GM21381 (cell line): ENCODE results near the gene PROZ.
"Not testable (repeated sequence)": the region's sequence is repeated elsewhere in the genome, so short reads cannot be mapped to it uniquely, and the experiment has no call there.

Experiments
- ATAC-seq: cut with Tn5 transposase; IDR thresholded peaks from one replicate; pipeline ENCODE4 v1.9.1; 2021; ENCODE audit warnings: mild to moderate bottlenecking, moderate library complexity; ENCODE audit not compliant: unreplicated experiment

The PROZ gene

DNA sequence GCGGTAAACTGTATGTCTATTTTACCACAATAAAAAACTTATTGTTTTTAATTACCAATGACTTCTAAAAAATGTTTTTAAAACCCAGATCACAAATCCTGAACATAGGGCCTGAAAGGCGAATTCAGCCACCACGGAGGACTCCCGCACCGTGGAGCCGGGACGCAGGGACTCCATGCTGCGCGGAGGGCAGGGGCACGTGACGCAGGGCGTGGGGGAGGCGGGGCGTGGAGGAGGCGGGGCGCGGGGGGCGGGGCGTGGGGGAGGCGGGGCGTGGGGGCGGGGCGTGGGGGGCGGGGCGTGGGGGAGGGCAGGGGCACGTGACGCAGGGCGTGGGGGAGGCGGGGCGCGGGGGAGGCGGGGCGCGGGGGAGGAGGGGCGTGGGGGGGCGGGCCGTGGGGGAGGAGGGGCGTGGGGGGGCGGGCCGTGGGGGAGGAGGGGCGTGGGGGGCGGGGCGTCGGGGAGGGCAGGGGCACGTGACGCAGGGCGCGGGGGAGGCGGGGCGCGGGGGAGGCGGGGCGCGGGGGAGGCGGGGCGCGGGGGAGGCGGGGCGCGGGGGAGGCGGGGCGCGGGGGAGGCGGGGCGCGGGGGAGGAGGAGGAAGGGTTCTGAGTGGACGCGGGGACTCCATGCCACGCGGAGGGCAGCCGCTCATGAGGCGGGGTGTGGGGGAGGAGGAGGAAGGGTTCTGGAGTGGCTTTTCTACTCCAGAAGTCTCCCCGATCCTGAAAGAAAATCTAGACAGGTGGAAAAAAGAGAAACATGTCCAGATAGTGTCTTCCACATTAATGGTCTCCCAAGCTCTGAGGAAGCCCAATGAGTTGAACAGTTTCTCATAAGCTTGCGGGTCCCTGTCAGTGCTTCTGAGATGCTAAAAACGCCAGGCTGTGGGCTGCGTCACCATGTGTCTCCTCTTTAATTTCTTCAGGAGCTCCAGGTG, 4.4 kb upstream of the PROZ start:
- ATAC-seq: peak; percentile 46

DNA sequence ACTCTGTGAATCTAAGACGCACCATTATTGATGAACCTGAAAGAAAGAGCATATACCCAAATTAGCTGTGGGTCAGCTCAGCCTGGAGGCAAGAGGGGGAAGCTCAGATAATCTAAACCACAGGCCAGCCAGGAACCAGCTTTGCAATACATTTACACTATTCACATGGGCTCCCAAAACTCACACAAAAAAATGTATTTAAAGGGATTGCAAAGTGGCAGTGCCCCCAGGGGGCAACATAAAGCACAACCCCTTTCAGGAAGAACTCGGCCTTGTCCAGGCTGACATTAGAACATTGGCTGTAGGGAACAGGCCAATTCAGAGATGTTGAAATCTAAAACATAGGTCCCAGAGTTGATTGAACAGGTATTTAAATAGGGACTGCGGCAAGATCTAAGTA, 3.2 kb upstream of the PROZ start:
- ATAC-seq: no peak

DNA sequence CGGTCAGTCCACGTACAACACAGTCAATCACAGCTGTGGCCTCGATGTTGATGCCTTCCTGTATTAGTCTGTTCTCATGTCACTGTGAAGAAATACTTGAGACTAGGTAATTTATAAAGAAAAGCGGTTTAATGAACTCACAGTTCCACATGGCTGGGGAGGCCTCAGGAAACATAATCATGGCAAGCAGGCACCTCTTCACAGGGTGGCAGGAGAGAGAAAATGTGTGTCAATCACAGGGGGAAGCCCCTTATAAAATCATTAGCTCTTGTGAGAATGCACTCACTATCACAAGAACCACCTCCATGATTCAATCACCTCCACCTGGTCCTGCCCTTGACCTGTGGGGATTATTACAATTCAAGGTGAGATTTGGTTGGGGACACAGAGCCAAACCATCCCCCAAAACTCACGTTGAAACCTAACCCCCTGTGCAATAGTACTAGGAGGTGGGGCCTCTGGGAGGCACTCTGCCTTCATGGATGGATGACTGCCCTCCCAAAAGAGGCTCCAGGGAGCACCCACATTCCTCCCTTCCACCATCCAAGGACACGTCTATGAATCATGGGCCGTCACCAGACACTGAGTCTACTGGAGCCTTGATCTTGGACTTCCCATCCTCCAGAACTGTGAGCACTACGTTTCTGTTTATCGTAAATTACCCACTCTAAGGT, 2.3 kb upstream of the PROZ start:
- ATAC-seq: no peak

DNA sequence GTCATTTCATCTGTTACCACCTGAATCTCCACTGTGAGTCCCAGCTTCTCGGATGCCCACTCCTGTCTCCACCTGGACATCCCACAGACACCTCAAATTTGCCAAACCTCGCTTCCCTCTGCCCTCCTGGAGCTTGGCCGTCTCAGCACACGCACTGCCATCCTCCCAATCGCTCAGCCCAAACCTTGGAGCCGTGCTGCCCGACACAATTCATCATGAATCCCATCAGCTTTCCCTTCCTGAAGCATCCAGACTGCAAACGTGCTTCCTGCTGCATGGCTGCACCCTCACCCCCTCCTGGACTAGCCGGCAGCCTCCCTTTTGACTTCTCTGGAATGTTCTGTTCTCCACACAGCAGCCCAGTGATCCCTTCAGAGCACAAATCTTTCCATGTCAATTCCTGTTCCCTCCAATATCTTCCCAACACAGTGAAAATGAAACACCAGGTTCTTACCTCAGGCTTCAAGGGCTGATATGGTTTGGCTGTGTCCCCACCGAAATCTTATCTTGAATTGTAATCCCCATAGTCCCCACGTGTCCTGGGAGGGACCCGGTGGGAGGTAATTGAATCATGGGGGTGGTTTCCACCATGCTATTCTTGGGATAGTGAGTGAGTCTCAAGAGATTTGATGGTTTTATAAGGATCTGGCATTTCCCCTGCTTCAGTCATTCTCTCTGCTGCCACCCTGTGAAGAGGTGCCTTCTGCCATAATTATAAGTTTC, 1.1 kb upstream of the PROZ start:
- no peak for ATAC-seq

DNA sequence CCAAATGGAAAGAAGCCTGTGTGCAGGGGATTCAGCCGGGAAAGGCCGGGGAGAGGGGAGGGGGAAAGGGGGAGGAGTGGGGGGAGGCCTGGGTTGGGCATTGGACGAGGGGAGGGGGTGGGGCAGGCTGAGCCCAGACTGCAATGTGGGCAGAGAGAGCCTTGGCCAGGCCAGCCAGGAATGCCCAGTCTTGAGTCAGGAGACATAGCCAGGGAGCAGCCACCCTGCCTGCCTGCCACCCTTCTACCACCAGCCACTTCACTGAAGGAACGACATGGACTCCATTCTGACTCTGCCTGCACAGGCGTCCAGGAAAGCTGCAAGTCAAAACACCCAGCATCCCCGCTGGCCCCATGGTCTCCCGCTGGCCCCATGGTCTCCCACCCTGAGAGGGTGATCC, 498 bp downstream of the PROZ start:
- no peak for ATAC-seq

DNA sequence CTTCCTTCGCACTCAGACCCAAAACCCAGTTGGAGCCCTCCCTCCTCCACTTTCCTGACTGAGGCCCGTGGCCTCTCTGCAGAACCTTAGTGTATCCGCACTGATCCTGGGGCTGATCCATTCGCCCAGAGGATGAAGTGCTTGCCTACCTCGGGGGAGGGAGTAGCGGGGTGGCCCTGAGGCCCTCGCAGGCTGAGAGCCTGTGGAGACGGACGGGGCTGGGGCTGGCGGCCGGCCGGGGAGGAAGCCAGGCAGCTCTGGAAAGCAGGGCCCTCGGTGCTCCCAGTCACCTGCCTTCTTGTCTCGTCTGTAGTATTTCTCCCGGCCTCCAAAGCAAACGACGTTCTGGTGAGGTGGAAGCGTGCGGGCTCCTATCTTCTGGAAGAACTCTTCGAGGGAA, 1.3 kb downstream of the PROZ start:
- ATAC-seq: no peak

DNA sequence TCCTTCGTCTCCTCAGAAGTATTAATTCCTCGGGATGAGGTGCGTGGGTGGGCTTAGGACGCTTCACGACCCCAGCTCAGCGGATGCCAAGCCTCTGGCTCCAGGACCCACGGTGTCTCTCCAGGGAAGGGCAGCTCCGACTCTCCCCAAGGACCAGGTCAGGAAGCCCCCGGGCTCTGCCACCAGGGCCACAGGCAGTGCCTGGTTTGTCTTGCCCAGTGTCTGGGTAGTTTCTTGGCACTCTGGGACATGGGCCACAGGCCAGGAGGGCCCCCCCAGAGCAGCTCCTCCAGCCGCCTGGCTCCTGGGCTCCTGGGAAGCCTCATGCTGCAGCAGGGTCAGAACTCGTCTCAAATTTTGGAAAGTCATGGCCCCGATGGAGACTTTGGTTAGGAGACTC, 2.5 kb downstream of the PROZ start:
- ATAC-seq: no peak

DNA sequence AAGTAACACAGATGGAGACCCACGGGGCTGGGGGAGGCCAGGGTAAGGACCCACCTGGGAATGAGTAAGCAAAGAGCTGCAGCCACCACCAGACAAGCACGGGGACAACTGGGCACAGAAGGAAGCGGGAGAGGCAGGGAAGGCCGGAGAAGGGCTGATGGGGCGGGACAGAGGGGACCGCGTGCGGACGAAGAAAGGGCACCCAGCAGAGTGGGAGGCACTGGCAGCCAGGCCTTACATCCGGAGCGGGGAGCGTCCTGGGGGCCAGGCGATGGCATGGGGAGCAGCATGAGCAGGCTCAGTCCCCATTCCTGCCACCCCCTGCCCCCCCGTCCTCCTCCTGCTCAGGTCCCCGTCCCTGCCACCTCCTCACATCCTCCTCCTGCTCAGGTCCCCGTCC, 3.0 kb downstream of the PROZ start:
- ATAC-seq: no peak

DNA sequence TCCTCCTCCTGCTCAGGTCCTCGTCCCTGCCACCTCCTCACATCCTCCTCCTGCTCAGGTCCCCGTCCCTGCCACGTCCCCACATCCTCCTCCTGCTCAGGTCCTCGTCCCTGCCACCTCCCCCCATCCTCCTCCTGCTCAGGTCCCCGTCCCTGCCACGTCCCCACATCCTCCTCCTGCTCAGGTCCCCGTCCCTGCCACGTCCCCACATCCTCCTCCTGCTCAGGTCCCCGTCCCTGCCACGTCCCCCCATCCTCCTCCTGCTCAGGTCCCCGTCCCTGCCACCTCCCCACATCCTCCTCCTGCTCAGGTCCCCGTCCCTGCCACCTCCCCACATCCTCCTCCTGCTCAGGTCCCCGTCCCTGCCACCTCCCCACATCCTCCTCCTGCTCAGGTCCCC, 3.5 kb downstream of the PROZ start:
- not testable (repeated sequence) for ATAC-seq

DNA sequence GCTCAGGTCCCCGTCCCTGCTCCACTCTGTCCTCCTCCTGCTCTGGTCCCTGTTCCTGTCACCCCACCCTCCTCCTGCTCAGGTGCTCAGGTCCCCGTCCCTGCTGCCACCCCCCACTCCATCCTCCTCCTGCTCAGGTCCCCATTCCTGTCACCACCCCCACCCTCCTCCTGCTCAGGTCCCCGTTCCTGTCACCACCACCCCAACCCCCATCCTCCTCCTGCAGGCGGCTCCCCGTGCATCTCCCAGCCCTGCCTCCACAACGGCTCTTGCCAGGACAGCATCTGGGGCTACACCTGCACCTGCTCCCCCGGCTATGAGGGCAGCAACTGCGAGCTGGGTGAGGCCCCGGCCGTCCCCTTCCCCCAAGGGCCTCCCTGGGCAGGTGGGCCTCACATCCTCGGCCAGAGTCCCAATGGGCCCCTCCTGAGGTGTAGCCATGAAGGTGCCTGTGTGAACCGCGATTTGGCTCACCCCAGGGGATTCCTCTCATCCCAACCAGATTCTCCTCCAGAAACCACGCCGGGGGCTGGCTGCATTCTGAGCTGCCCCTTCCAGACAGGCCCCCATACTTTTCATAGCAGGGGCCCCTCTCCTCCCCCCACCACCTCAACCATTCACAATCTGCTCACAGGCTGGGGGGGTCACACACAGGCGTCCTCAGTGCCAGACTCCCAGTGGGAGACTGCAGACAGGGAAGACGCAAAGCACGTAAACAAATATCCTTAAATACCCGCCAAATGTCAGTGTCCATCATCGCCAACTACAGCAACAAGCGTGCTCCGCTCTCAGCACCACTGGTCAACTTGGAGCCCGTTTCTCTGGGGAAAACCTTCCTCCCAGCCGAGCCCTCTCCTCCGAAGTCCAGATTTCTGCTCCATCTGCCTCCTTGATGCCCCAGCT, 4.6 kb downstream of the PROZ start:
- no peak for ATAC-seq

DNA sequence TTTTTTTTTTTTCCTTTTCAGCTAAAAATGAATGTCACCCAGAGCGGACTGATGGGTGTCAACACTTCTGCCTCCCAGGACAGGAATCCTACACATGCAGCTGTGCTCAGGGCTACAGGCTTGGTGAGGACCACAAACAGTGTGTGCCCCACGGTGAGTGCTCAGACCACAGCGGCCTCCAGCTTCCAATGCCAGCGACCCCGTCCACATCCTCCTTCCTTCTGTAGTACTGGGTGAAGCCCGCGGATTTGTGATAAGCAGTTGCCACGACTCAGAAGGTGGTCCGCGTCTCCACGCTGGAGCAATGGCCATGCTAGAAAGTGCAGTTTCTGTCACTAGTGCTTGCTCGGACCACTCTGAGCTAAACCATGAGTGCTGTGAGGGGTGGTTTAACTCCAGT, 6.0 kb downstream of the PROZ start:
- no peak for ATAC-seq

DNA sequence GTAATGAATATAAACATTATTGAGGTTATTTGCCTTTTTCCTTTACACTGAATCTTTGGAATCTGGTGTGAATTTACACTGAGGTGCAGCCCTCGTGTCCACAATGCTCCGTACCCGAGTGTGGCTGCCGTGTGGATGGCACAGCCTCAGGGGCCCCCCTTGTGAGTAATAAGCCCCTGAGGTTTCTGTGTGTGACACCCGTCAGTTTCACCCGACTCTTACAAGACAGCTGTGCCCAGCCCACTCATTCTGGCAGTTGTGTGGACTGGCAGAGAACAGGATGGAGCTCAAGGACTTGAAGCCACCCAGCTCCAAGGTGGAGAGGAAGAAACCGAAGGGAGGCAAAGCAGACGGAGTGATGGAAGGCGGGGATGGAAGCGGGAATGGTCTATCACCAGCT, 7.8 kb downstream of the PROZ start:
- no peak for ATAC-seq

DNA sequence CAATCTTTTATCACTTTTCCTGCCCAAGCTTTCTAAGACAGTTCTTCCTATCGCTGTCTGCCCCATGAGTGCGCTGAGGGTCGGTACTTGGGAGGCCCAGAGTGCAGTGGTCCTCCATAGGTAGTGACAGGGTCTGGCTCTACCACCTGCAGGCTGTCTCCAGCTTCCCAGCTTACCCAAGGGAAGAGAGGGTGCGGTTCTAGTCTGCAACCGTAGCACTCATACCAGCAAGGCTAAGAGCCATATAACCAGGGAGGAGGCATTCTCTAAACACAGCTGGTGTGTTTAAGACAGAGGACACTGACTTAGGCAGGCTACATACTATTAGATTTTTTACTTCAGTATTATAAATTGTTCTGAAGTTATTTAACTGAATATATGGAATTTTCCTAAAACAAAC, 8.2 kb downstream of the PROZ start:
- no peak for ATAC-seq

DNA sequence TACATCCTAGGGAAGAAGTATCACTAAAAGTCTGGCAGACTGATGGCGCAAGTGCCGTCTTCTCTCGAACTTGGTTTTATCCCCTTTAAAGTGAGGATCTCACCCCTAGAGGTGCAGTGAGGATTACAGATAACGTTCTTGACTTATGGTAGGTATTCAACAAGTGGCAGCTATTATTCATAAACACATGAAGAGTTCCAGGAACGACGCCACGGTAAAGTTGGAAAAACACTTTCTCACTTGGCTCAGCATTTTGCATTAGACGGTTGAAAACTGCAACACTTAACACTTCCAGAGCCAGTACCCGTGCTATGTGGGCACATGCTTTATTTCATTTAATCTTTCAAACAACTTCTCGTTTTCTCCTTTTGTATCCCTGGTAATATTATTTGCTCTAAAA, 8.7 kb downstream of the PROZ start:
- ATAC-seq: no peak

DNA sequence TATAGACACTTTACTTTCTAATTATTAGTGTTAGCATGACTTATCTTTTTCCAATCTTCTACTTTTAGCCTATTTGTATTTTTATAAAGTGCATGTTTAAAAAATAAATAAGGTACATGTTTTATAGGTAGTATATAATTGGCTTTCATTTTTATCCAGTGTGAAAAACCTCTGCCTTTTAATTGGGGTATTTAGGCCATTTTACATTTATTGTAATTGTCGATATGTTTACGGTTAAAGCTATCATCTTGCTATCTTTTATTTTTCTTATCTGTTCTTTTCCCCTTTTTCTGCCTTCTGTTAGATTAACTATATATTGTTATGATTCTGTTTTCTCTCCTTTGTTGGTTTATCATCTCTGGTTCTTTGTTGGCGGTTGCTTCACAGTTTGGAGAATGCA, 9.1 kb downstream of the PROZ start:
- no peak for ATAC-seq

DNA sequence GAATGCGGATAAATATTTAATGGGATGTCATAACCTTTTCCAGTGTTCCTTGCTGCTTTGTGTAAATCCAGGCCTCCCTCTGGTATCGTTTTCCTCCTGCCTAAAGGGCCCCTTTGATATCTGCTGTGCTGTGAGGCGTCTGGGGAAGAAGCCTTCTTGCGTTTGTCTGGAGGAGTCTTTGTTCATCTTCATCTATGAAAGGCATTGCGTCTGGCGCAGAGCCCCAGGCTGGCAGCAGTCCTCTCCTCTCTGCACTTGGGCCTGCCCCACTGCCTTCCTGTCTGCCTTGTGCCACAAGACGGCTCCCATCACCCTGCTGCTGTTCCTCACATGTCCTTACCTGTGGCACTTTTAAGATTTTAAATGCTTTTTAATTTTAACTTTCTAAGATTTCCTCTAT, 9.8 kb downstream of the PROZ start:
- no peak for ATAC-seq

DNA sequence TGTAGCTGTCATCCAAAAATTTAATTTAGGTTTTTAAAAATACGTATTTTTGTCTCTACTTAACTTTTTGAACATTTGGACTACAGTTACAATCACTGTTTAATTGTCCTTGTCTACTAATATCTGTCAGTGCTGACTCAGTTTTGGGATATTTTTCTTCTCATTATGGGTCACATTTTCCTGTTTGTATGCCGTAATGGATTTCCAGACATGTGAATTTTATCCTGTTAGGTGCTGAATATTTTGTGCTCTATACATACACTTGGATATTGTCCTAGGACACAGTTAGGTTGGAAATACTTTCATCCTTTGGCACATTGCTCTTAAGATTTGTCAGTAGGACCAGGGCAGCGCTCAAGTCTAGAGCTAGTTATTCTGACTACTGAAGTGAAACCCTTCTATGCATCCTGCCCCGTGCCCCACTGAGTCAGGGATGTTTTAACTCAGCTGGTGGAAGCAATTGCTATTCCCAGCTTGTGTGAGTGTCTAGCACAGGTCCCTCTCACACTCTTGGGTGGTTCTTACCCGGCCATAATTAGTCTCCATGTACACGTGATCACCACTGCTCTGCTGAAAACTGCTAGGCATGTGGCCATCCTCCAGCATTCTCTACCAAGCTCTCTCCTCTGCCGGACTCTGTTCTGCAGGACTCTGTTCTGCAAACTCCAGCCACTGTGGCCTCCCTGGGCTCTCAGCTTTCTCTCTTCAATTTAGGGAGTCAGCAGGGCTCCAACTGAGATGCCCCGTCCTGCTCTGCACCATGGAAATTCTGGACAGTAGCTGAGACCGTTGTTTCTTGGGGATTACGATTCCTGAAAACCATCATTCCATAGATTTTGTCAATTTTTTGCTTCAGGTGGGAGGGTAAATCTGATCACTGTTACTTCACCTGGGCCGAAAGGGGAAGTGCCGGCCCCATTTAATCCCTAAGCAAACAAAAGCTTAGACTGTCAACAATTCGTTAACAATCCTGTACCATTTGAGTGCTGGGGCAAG, 11.1 kb downstream of the PROZ start:
- ATAC-seq: no peak

DNA sequence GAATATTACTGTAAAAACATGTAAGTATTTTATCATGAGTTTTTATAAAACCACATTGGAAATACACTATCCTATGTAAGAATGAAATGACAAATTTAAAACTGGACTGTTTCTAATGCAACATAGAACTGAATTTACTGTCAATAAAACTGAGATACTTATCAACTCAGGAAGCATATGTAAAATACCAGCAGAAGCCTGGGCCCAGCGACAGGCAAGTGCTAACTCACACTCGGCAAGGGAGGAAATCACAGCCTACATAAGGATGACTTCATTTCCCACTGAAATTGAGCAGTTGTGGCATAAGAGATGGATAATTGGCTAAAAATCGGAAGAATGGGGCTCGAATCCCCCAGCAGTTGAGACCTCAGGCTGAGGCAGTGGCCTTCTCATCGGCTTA, 12.1 kb downstream of the PROZ start:
- ATAC-seq: no peak

DNA sequence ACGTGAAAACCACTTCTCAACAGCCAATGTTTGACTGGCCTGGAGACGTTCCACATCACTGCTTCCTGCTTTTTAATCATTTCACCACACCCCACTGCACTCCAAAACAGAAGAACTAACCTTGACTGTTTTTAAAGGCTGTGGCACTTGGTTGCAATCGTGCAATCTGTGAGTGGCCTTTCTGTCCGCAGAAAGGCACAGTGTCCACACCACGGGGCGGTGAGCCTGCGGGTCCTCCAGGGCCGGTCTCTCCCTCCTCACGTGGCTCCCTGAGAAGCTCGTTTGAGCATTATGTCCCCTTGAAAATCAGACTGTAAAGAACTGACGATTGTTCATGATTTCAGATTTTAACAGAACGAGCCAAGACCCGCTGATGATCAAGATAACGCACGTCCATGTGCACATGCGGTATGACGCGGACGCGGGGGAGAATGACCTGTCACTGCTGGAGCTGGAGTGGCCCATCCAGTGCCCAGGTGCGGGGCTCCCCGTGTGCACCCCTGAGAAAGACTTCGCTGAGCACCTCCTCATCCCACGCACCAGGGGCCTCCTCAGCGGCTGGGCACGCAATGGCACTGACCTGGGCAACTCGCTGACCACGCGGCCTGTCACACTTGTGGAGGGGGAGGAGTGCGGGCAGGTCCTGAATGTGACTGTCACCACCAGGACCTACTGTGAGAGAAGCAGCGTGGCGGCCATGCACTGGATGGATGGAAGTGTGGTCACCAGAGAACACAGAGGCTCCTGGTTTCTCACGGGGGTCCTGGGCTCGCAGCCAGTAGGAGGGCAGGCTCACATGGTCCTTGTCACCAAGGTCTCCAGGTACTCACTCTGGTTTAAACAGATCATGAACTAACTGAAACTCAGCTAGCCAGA, 13.0 kb downstream of the PROZ start:
- ATAC-seq: no peak
